Uterus (tissue), 2 donors: ENCODE measurements around the gene PCDHGA6.
"Not testable (repeated sequence)": the region's sequence is repeated elsewhere in the genome, so short reads cannot be mapped to it uniquely, and the experiment has no call there.

Experiments
- CTCF ChIP-seq, 4 experiments: fragments of 200-600 bp in 2 of 4; fragments of 450-650 bp in 2 of 4; sonication (generic) in 2 of 4; IDR thresholded peaks; one replicate each; pipeline ENCODE4 v1.5.1; 2016 to 2019; ENCODE audit warnings: antibody characterized with exemption in 4 of 4, mild to moderate bottlenecking in 2 of 4, moderate library complexity in 1 of 4
- POLR2A ChIP-seq, 2 donors: fragments of 450-650 bp; IDR thresholded peaks; one replicate each; pipeline ENCODE4 v1.6.1; 2016; ENCODE audit warnings: antibody characterized with exemption in 2 of 2, mild to moderate bottlenecking in 1 of 2, moderate library complexity in 1 of 2

- not testable (repeated sequence) for TF ChIP-seq CTCF, POLR2A (IDR thresholded peaks at IDR 0.05)
These were observed 41.6 kb downstream of the PCDHGA6 start for GRCh38 chr5:141415275-141415618.
